ENCODE data around the gene PRXL2B.

PRXL2B gene

DNA sequence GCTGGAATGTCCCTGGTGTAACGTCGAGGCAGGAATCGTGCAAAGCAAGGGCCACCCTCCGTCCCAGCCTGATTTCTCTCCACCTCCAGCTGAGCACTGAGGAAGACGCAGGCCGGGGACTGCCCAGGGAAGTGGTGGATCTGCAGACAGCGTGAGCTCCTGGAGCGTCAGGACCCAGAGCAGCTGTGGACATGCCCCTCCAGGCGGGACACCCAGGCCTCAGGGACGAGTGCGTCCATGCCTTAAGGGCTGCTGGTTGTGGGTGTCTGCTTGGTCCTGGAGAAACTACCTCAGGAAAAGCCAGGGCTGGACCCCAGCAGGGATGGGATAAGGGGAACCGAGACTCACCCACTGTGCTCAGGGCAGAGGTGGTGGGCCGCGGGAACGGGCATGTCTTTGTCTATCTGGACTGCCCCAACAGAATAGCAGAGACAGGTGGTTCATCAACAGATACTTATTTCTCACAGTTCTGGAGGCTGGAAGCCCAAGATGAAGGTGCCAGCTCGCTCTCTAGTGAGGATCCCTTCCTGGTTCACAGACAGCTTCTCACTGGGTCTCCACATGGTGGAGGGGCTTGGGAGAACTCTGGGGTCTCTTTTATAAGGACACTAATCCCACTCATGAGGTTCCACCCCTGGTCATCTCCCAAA is 52.0 kb downstream of the PRXL2B start:
- no peak for DNase-seq

DNA sequence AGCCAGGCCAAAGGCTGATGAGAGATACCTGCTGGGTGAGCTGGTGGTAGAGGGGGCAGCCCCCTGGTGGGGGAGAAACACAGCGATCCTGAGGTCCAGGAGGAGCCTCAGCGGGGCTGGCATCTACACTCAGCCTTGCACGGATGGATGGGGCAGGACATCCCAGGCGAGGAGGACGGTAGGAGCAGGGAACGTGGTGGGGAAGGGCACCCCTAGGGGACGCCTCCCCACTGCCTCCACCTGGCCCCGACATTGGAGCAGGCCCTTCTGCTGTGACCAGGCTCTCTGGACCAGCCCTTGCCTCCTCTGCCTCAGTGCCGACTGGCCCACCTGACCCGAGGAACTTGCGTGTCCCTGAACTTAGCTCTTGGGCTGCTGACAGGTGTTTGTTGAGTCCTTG is 52.6 kb downstream of the PRXL2B start:
- no peak for DNase-seq

DNA sequence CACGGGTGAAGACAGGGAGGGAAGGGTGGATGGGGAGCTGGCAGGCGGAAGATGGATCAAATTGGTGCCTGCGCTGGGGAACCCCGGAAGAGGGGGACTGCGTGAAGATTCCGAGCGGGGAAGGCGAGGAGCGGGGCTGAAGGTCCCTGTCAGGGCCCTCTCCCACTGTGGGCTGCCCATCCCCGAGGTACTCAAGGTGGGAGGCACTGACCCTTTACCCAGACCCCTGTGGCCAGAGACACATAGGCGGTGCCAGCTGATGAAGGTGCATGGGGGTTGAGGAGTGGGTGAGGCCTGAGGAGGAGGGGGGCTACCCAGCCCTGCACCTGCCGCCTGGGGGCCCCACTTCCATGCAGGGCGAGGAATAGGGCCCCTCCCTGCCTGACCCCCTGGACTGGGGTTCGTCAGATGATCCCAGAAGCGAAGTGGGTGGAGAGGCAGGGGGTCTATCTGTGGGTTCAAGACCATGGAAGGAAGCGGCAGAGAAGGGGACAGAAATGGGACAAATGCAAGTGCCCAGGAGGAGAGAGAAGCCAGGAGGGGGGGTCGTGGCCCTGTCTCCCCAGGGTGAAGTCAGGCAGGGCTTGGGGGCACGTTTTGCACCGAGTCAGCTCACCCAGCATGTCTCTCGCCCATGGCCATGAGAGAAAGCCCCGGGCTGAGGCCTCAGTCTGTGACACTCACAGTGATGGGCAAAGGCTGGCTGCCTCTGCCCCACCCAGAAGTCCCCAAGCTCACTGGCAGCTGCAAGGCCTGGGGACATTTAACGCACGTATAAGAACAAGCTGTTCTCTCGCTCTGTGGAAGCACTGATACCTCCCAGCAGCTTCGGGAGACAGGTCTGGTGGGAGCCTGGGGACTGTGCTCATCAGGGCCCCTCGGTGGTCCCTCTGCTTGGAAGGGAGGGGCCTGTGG is 53.3 kb downstream of the PRXL2B start:
- DNase-seq: no peak

DNA sequence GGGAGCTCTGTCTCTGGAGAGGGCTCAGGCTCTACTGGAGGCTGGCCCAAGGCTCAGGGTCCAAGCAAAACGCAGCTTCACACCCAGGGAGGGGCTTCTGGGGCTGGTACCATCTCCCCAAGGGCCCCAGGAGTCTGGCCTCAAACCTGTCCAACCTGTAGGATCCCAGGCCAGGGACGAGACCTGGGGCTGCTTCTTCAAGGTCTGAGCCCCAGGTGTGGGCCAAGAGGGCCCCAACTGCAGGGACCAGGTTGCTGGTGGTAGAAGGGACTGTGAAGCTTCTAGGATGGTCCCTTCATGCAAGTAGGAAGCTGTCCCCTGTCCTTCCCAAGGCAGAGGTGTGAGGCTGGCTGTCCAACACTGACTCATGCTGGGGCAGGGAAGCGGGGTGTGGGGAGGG is 54.0 kb downstream of the PRXL2B start:
- DNase-seq: no peak
